NCI-H2081 treated with DMSO at 0.1 percent for 48 hours (cell line): ENCODE results near the gene KPNA4.
"Not testable (repeated sequence)": the region's sequence is repeated elsewhere in the genome, so short reads cannot be mapped to it uniquely, and the experiment has no call there.

Experiments used
- DNase-seq: peaks from one replicate; lab custom pipeline; 2025; lab: John Stamatoyannopoulos, UW

KPNA4 gene

GRCh38 chr3:160490166-160490565, 75.2 kb downstream of the KPNA4 start:
- no peak for DNase-seq

GRCh38 chr3:160486459-160486869, 78.9 kb downstream of the KPNA4 start:
- no peak for DNase-seq

GRCh38 chr3:160482796-160483195, 82.6 kb downstream of the KPNA4 start:
- DNase-seq, result no peak

- DNase-seq, result no peak
Observed at GRCh38 chr3:160481856-160482255, 83.5 kb downstream of the KPNA4 start.

GRCh38 chr3:160480931-160481330, 84.4 kb downstream of the KPNA4 start:
- DNase-seq, result no peak

GRCh38 chr3:160479376-160479775, 86.0 kb downstream of the KPNA4 start:
- DNase-seq, result no peak

GRCh38 chr3:160478338-160478737, 87.0 kb downstream of the KPNA4 start:
- DNase-seq, result no peak

- DNase-seq, result no peak
Observed at GRCh38 chr3:160477750-160478149, 87.6 kb downstream of the KPNA4 start.

DNA sequence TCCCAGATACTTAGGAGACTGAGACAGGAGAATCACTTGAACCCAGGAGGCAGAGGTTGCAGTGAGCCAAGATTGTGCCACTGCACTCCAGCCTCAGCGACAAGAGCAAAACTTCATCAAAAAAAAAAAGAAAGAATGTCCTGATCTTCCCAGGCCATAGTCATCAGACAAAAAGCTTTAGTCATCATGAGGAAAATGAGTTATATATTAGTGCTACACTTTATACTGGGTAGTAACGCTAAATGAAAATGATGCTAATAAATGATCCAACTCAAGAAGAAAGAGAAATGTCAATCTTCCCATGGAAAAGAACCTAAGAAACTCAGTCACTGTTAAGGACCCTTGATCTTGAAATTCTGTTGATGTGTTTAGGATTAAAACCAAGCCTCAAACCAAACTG, 89.5 kb downstream of the KPNA4 start:
- no peak for DNase-seq

DNA sequence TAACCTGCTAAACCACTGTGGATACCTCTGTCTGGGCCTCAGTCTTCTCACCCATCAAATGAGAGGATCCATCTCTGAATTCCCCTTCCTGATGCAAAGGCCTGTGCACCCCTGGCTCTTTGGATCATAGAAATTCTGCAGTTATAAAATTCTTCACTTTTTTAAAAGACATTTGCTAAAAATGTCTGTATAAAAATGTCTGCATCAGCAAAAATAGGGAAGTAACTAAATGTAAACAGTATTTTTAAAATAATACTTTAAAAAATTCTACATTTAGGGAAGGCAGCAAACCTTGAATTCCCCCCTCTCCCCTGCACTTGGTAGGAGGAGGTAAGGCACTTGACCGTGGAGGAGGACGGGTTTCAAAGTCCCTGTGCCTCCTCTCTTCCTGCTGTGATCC, 90.2 kb downstream of the KPNA4 start:
- no peak for DNase-seq

- DNase-seq, result no peak
Observed at GRCh38 chr3:160474416-160474838, 90.9 kb downstream of the KPNA4 start.

DNA sequence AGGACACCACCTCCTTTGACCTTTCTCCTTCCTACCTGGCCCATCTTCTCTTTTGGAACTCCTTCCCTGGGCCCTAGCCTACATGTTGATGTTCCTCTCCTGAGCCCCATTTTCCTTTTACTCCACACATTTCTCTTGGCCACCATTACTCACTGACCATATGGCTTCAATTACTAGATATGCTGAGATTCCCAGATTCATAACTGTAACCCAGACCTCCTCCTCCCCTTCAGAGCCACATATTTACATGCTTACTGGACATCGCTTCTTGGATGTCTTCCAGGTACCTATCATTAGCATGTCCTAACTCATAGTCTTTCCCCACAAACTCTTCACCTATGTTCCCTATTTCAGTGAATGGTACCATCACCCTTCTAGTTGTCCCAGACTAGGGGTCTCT, 91.4 kb downstream of the KPNA4 start:
- DNase-seq, result no peak

- DNase-seq, result no peak
Observed at GRCh38 chr3:160473221-160473620, 92.2 kb downstream of the KPNA4 start.

DNA sequence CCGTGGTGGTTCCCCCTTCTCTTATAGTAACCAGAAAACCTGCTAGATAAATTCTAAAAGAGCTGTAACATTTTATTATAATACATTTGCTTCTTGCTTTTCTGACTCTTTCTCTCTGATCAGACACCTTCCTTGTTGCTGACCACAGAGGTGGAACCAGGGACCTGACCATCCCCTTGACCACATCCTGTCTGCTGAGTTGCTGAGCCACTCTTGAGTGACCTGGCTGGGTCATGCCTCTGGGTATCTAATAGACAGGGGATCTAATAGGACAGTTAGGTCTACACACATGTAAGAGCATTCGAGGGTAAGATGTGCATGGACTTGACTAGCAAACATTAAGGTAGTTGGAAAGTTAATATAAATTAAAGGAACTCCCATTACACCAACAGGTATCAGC, 93.0 kb downstream of the KPNA4 start:
- DNase-seq, result no peak

GRCh38 chr3:160471892-160472291, 93.5 kb downstream of the KPNA4 start:
- no peak for DNase-seq

DNA sequence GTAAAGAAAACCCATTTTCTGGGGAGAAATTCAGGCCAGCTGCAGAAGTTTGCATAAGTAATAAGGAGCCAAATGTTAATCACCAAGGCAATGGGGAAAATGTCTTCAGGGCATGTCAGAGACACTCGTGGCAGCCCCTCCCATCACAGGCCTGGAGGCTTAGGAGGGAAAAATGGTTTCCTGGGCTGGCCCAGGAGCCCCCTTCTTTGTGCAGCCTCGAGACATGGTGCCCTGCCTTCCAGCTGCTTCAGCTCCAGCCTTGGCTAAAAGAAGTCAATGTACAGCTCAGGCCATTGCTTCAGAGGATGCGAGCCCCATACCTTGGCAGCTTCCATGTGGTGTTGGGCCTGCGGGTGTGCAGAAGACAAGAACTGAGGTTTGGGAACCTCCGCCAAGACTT, 95.2 kb downstream of the KPNA4 start:
- no peak for DNase-seq

DNA sequence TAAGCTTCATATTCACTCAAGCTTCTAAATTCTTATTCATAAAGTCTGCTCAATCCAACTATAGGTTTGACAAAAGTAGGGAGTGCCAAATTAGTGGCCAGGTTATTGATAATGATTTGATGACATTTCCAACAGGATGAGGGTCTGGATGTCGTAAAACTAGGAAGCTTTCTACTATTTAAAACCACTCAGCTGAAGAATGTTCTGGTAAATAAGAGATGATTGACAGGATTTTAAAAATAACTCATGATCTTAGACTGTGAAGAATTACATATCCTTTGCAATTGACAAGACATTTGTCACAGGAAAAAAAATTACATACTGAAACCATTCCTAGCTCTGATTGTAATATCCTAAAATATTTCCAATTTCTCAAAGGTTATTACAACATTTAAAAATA, 100.4 kb downstream of the KPNA4 start:
- DNase-seq, result no peak

- DNase-seq, result no peak
Observed at GRCh38 chr3:160464321-160464720, 101.0 kb downstream of the KPNA4 start.

DNA sequence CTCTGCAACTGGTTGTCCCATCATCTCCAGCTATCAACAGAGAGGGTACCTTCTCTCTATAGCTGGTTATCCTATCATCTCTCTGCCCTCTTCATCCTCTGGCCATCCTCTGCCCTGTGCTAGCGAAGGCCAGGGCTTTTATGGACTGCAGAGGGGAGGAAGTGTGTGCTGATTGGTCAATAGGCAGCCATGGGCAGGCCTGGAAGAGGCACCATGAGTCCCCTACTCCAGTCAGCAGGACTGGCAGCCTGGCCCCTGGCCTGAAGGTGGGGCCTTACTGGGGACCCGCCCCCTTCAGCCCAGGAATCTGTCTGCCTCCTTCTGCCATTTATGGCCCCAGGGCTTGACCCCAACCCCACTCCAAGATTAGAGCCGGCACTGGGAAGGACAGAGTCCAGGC, 105.3 kb downstream of the KPNA4 start:
- DNase-seq, result no peak

DNA sequence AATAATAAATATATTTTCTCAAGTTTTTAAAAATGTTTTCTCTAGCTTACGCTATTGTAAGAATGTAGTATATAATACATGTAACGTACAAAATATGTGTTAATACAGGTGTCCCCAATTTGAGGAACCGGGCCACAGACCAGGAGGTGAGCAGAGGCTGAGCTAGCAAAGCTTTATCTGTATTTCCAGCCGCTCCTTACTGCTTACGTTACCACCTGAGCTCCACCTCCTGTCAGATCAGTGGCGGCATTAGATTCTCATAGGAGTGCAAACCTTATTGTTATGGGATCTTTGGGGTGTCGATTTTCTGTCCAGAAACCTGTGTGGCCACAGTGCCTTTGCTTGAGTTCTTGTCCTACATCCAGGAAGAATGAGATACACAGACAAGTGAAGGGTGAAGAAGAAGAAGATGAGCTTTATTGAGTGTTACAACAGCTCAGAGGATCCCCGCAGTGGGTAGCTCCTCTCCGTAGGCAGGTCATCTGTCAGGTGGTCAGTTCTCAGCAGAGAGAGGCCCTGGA, 105.9 kb downstream of the KPNA4 start:
- DNase-seq, result no peak

GRCh38 chr3:160458151-160458550, 107.2 kb downstream of the KPNA4 start:
- DNase-seq, result no peak

- DNase-seq, result no peak
Observed at GRCh38 chr3:160455846-160456245, 109.5 kb downstream of the KPNA4 start.

- DNase-seq, result peak; percentile 37
Observed at GRCh38 chr3:160454995-160455394, 110.4 kb downstream of the KPNA4 start.

GRCh38 chr3:160452251-160452650, 113.1 kb downstream of the KPNA4 start:
- not testable (repeated sequence) for DNase-seq

GRCh38 chr3:160451602-160452001, 113.8 kb downstream of the KPNA4 start:
- DNase-seq, result no peak
